Stomach (tissue), 9 donors: ENCODE measurements around the gene FCAR. TPM values are rescaled to one million over a fixed set of nuclear protein-coding genes. Genes with fewer than 3 reads are reported as not detected.
"Not testable (repeated sequence)": the region's sequence is repeated elsewhere in the genome, so short reads cannot be mapped to it uniquely, and the experiment has no call there.

ENCODE experiments used
- DNase-seq, 2 donors: peaks; one replicate each; pipeline versions ENCODE4 v3.0.0 to v3.0.0-alpha.2; 2013 to 2019
- H3K27ac ChIP-seq, 5 donors: fragments of 200-600 bp in 4 of 5; sonication (generic) in 4 of 5; one replicate each; pipeline ENCODE4 v1.5.1; 2013 to 2019; ENCODE audit warnings: mild to moderate bottlenecking in 1 of 5, moderate library complexity in 1 of 5
- H3K27me3 ChIP-seq, 3 donors: fragments of 200-600 bp; sonication (generic); one replicate each; pipeline ENCODE4 v1.5.1; 2017 to 2019; ENCODE audit warnings: mixed run types in 1 of 3
- H3K36me3 ChIP-seq, 4 donors: fragments of 200-600 bp; sonication (generic); 1 replicate in 3 of 4; 2 replicates in 1 of 4; pipeline ENCODE4 v1.5.1; 2016 to 2019
- H3K4me1 ChIP-seq, 4 donors: fragments of 200-600 bp; sonication (generic); one replicate each; pipeline ENCODE4 v1.5.1; 2016 to 2019
- H3K4me3 ChIP-seq, 4 donors: fragments of 200-600 bp; sonication (generic) in 3 of 4; one replicate each; pipeline ENCODE4 v1.5.1; 2016 to 2019; ENCODE audit warnings: mild to moderate bottlenecking in 1 of 4
- H3K9me3 ChIP-seq, 4 donors: fragments of 200-600 bp; sonication (generic); one replicate each; pipeline ENCODE4 v1.5.1; 2016 to 2019
- EP300 ChIP-seq: sonication (generic); formaldehyde crosslinking; IDR thresholded peaks from one replicate; pipeline ENCODE4 v1.6.1; 2017; ENCODE audit warnings: antibody characterized with exemption
- POLR2A ChIP-seq, 4 donors: fragments of 450-650 bp; IDR thresholded peaks; one replicate each; pipeline ENCODE4 v1.6.1; 2016; ENCODE audit warnings: antibody characterized with exemption in 4 of 4, control low read depth in 2 of 4, mild to moderate bottlenecking in 1 of 4, moderate library complexity in 1 of 4
- POLR2AphosphoS5 ChIP-seq, 3 donors: sonication (generic); formaldehyde crosslinking; IDR thresholded peaks; one replicate each; pipeline ENCODE4 v1.6.1; 2016; ENCODE audit warnings: antibody characterized with exemption in 3 of 3
- WGBS, 5 donors: extraction: QIAGEN DNeasy Blood & Tissue Kit in 3 of 5; methylation state at CpG; one replicate each; pipeline versions ENCODE4 v1.1.5 to v1.1.7; 2013 to 2018; 5-methylcytosine and 5-hydroxymethylcytosine counted together
- intact Hi-C: fragments of 100-400 bp; cut with DNase I; formaldehyde crosslinking; loops from one replicate; pipeline ENCODE4 v1.15.1; 2023; ENCODE audit warnings: low total_unique reads
- polyA plus RNA-seq, 3 donors: library from polyadenylated mRNA; stranded (reverse); fragments of 200-250 nt; gene quantifications; one replicate each; pipeline ENCODE4 v1.2.3, GENCODE V29; 2013
- total RNA-seq, 5 donors: library from RNA; depleted of rRNA; stranded (reverse); fragments of >200 nt; gene quantifications; one replicate each; pipeline versions ENCODE4 v1.1.0 to v1.2.3, GENCODE V29; 2014 to 2016
- TF ChIP-seq, protein P1 (sequence below), 7 experiments: fragments of 450-650 bp in 4 of 7; fragments of 200-600 bp in 3 of 7; sonication (generic) in 3 of 7; IDR thresholded peaks; one replicate each; pipeline ENCODE4 v1.5.1; 2016 to 2019; ENCODE audit warnings: antibody characterized with exemption in 7 of 7, control low read depth in 2 of 7, mild to moderate bottlenecking in 1 of 7
- donor health status: healthy with polysubstance abuse.
- donor health status: Bipolar disorder and iron deficiency.
- donor health status: healthy.

Gene FCAR
- total and polyA plus RNA-seq, 8 donors: 0.15 to 2.2 (median 1.3) TPM; not detected in 5

DNA sequence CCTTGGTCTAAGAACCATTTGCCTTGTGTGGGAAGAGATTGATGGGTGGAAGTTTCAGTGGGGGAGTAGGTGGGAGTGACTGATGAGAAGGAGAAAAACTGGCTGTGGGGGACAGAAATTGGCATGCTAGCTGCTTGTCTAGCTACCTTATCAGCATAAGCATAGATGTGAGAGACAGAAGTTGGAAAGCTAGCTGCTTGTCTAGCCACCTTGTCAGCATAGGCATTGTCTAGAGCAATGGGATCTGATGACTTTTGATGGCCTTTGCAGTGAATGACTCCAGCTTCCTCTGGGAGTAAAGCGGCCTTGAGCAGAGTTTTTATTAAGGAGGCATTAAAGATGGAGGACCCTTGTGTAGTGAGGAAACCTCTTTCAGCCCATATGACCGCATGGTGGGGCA lies 22.0 kb downstream of the FCAR start:
- no peaks in the 10 kb centered on the region for H3K4me1 ChIP-seq
- no peak for DNase-seq
- no peak overlapping the region for H3K4me3 ChIP-seq
- H3K27ac ChIP-seq: no peak overlapping the region
- 70 to 82% (median 77%) methylated on average over 2 of the region's 2 CpGs for WGBS, 5 donors
- no peaks in the 10 kb centered on the region for H3K36me3 ChIP-seq
- peaks cover 0 to 16% (median 0%) of the 10 kb centered on the region in 3 donors for H3K27me3 ChIP-seq
- intact Hi-C loops: no loop called here
- no peaks in the 10 kb centered on the region for H3K9me3 ChIP-seq
- TF ChIP-seq POLR2A (IDR thresholded peaks at IDR 0.05) (no peak), EP300 (no peak), POLR2AphosphoS5 (IDR thresholded peaks at IDR 0.05) (no peak)
- TF ChIP-seq, protein P1, sequence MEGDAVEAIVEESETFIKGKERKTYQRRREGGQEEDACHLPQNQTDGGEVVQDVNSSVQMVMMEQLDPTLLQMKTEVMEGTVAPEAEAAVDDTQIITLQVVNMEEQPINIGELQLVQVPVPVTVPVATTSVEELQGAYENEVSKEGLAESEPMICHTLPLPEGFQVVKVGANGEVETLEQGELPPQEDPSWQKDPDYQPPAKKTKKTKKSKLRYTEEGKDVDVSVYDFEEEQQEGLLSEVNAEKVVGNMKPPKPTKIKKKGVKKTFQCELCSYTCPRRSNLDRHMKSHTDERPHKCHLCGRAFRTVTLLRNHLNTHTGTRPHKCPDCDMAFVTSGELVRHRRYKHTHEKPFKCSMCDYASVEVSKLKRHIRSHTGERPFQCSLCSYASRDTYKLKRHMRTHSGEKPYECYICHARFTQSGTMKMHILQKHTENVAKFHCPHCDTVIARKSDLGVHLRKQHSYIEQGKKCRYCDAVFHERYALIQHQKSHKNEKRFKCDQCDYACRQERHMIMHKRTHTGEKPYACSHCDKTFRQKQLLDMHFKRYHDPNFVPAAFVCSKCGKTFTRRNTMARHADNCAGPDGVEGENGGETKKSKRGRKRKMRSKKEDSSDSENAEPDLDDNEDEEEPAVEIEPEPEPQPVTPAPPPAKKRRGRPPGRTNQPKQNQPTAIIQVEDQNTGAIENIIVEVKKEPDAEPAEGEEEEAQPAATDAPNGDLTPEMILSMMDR (IDR thresholded peaks at IDR 0.05): no peak

- 57 to 79% (median 64%) methylated on average over 7 of the region's 7 CpGs for WGBS, 5 donors
- DNase-seq, H3K9me3 ChIP-seq, H3K27ac ChIP-seq, H3K4me1 ChIP-seq, H3K4me3 ChIP-seq, H3K36me3 ChIP-seq, intact Hi-C loops: not testable (repeated sequence)
- H3K27me3 ChIP-seq: peaks cover 0 to 11% (median 0%) of the 10 kb centered on the region in 3 donors
Observed at GRCh38 chr19:54898685-54899084, 24.6 kb downstream of the FCAR start.

- H3K27me3 ChIP-seq, H3K9me3 ChIP-seq, H3K4me1 ChIP-seq, DNase-seq, H3K36me3 ChIP-seq, H3K27ac ChIP-seq, H3K4me3 ChIP-seq, intact Hi-C loops: not testable (repeated sequence)
- 73 to 88% (median 83%) methylated on average over 9 of the region's 9 CpGs for WGBS, 5 donors
Observed at GRCh38 chr19:54899646-54900045, 25.6 kb downstream of the FCAR start.

DNA sequence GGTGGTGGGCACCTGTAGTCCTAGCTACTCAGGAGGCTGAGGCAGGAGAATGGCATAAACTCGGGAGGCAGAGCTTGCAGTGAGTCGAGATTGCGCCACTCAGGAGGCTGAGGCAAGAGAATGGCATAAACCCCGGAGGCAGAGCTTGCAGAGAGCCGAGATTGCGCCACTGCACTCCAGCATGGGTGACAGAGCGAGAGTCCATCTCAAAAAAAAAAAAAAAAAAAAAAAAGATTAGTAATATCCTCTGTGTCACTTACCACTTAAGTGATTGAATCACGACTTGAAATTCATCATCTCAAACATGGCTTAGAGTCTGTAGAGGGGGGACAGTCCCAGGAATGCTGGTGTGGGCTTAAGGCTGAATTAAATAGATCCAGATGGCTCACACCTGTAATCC lies 27.1 kb downstream of the FCAR start:
- H3K27ac ChIP-seq, H3K9me3 ChIP-seq, H3K4me1 ChIP-seq, intact Hi-C loops, DNase-seq, H3K4me3 ChIP-seq, H3K36me3 ChIP-seq: not testable (repeated sequence)
- WGBS, 5 donors: 68 to 82% (median 80%) methylated on average over 7 to 8 of the region's 8 CpGs
- peaks cover 0 to 11% (median 1%) of the 10 kb centered on the region in 3 donors for H3K27me3 ChIP-seq

GRCh38 chr19:54902061-54902460 lies 28.0 kb downstream of the FCAR start:
- H3K4me3 ChIP-seq: no peak overlapping the region
- H3K27me3 ChIP-seq: peaks cover 0 to 20% (median 4%) of the 10 kb centered on the region in 3 donors
- no peaks in the 10 kb centered on the region for H3K36me3 ChIP-seq
- DNase-seq: no peak
- no peaks in the 10 kb centered on the region for H3K9me3 ChIP-seq
- intact Hi-C loops: no loop called here
- TF ChIP-seq EP300: no peak
- no peak for TF ChIP-seq POLR2AphosphoS5 (IDR thresholded peaks at IDR 0.05)
- TF ChIP-seq POLR2A (IDR thresholded peaks at IDR 0.05): no peak
- TF ChIP-seq, protein P1 (IDR thresholded peaks at IDR 0.05): no peak
- no peaks in the 10 kb centered on the region for H3K4me1 ChIP-seq
- 76 to 86% (median 78%) methylated on average over 3 of the region's 3 CpGs for WGBS, 5 donors
- no peak overlapping the region for H3K27ac ChIP-seq

DNA sequence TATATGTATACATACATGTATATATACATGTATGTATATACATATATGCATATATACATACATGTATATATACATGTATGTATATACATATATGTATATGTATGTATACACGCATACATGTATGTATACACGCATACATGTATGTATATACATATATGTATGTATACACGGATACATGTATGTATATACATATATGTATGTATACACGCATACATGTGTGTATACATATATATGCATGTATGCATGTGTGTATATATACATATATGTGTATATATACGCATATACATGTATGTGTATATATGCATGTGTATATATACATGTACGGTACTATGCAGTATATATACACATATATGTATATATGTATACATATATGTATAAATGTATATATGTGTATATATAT lies 29.3 kb downstream of the FCAR start:
- intact Hi-C loops: no loop called here
- WGBS, 5 donors: 86 to 96% (median 91%) methylated on average over 6 of the region's 6 CpGs

DNA sequence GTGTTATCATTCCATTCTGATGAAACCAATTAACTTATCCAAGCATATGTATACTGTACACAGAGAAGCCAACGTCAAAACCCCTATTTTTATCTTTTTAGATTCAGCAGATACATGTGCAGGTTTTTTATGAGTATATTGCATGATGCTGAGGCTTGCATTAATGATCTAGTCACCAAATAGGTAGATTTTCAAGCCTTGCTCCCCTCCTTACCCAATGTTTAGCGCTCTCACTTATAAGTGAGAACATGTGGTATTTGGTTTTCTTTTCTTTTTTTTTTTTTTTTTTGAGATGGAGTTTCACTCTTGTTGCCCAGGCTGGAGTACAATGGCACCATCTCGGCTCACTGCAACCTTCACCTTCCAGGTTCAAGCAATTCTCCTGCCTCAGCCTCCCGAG lies 30.2 kb downstream of the FCAR start:
- intact Hi-C loops, H3K9me3 ChIP-seq, H3K4me1 ChIP-seq, H3K27ac ChIP-seq, DNase-seq, H3K4me3 ChIP-seq, H3K36me3 ChIP-seq: not testable (repeated sequence)
- WGBS, 5 donors: 77 to 85% (median 78%) methylated on average over 4 of the region's 4 CpGs
- H3K27me3 ChIP-seq: peaks cover 0 to 21% (median 4%) of the 10 kb centered on the region in 3 donors

More for the DNA sequence above, 29.3 kb downstream of the FCAR start:
- H3K4me1 ChIP-seq: no peaks in the 10 kb centered on the region
- H3K27me3 ChIP-seq: peaks cover 0 to 21% (median 4%) of the 10 kb centered on the region in 3 donors
- TF ChIP-seq POLR2A (IDR thresholded peaks at IDR 0.05) (no peak), POLR2AphosphoS5 (IDR thresholded peaks at IDR 0.05) (no peak), EP300 (no peak)
- TF ChIP-seq, protein P1 (IDR thresholded peaks at IDR 0.05): no peak
- no peak overlapping the region for H3K27ac ChIP-seq
- H3K36me3 ChIP-seq: no peaks in the 10 kb centered on the region
- H3K4me3 ChIP-seq: no peak overlapping the region
- no peak for DNase-seq
- no peaks in the 10 kb centered on the region for H3K9me3 ChIP-seq
